Measurements from ENCODE around the gene KDM5C.

Gene KDM5C

DNA sequence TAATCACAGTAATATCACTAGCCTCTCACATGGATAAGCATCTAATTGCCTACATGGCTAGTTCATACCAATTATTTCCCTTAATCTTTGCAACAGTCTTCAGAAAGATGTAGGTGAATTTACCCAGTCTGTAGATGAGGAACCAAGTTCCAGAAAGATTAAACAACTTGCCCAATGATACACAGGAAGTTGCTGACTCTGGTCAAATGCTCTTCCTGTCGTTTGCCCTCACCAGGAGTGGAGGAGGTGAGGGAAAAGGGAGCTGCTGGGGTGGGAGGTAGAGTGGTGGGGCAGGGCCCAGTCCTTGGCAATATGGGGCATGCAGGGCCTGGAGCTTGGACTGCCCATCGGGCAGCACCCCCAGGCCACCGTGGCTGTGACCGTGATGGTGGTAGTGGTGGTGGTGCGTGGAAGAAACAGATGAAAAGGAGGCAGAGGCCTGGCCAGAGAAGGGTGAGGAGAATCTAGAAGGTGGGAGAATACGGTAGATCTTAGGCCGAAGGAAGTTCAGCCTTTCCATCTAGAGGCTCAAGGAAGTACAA, 2.3 kb upstream of the KDM5C start:
- Histone ChIP-seq H3K4me3 (ENCODE audit: low read depth, low read length) (no peak overlapping the region), H3K9ac (ENCODE audit: low read length) (no peak overlapping the region), H2AFZ (ENCODE audit: insufficient read depth, low read length, poor library complexity) (no peak overlapping the region), H3K36me3 (ENCODE audit: control insufficient read depth in 1 of 2, insufficient read depth in 2 of 2, low read length in 2 of 2) (peaks cover 0 to 5% of the 10 kb centered on the region in 2 experiments), H3K23ac (ENCODE audit: low read length) (no peak overlapping the region), H3K4me1 (ENCODE audit: control insufficient read depth in 1 of 2, insufficient read depth in 2 of 2, low read length in 2 of 2) (peaks cover 5 to 15% of the 10 kb centered on the region in 2 experiments), H3K27me3 (ENCODE audit: insufficient read depth, low read length) (no peaks in the 10 kb centered on the region), H3K9me3 (ENCODE audit: insufficient read depth, low read depth, low read length) (no peaks in the 10 kb centered on the region), H2BK12ac (ENCODE audit: low read length) (no peak overlapping the region), H3K79me2 (ENCODE audit: control insufficient read depth, insufficient read depth, low read length, poor library complexity) (peaks cover 24% of the 10 kb centered on the region), H4K8ac (ENCODE audit: low read depth, low read length) (no peak overlapping the region), H3K14ac (ENCODE audit: low read length) (no peak overlapping the region), H4K91ac (ENCODE audit: low read depth, low read length) (no peak overlapping the region), H3K4ac (ENCODE audit: low read depth, low read length) (no peak overlapping the region), H2BK5ac (ENCODE audit: low read depth, low read length, poor library complexity) (no peak overlapping the region), H2BK120ac (ENCODE audit: insufficient read depth, low read length, poor library complexity) (no peak overlapping the region), H3K27ac (ENCODE audit: low read depth, low read length) (no peak overlapping the region), H2AK5ac (ENCODE audit: low read length) (no peak overlapping the region), H3K79me1 (ENCODE audit: low read length) (peaks cover 11% of the 10 kb centered on the region), H3K4me2 (ENCODE audit: low read length) (no peak overlapping the region), H3K18ac (ENCODE audit: low read length) (no peak overlapping the region), H4K12ac (ENCODE audit: low read depth, low read length) (no peak overlapping the region)
- DNase-seq: no peak
- no CpG with 5 or more reads among the region's 7 CpGs for WGBS (ENCODE audit: extremely low coverage, insufficient coverage, insufficient read length)

- no peaks in the 10 kb centered on the region for H3K9me3 ChIP-seq (ENCODE audit: insufficient read depth, low read depth, low read length)
- peak overlapping the region; percentile 84 for H2BK120ac ChIP-seq (ENCODE audit: insufficient read depth, low read length, poor library complexity)
- peak overlapping the region; percentile 95 for H2BK5ac ChIP-seq (ENCODE audit: low read depth, low read length, poor library complexity)
- peak overlapping the region; percentile 86 for H3K18ac ChIP-seq (ENCODE audit: low read length)
- WGBS (ENCODE audit: extremely low coverage, insufficient coverage, insufficient read length): no CpG with 5 or more reads among the region's 40 CpGs
- peaks cover 7 to 17% of the 10 kb centered on the region in 2 experiments for H3K4me1 ChIP-seq (ENCODE audit: control insufficient read depth in 1 of 2, insufficient read depth in 2 of 2, low read length in 2 of 2)
- H3K14ac ChIP-seq (ENCODE audit: low read length): peak overlapping the region; percentile 94
- peak overlapping the region; percentile 97 for H3K4me3 ChIP-seq (ENCODE audit: low read depth, low read length)
- H3K27ac ChIP-seq (ENCODE audit: low read depth, low read length): peak overlapping the region; percentile 64
- H4K8ac ChIP-seq (ENCODE audit: low read depth, low read length): peak overlapping the region; percentile 88
- H3K36me3 ChIP-seq (ENCODE audit: control insufficient read depth in 1 of 2, insufficient read depth in 2 of 2, low read length in 2 of 2): peaks cover 7 to 24% of the 10 kb centered on the region in 2 experiments
- peak overlapping the region; percentile 99 for H3K4ac ChIP-seq (ENCODE audit: low read depth, low read length)
- peaks cover 24% of the 10 kb centered on the region for H3K79me2 ChIP-seq (ENCODE audit: control insufficient read depth, insufficient read depth, low read length, poor library complexity)
- H3K79me1 ChIP-seq (ENCODE audit: low read length): peaks cover 11% of the 10 kb centered on the region
- peak in 1 of 2 donors; percentile 40 for DNase-seq
- H2AFZ ChIP-seq (ENCODE audit: insufficient read depth, low read length, poor library complexity): peak overlapping the region; percentile 86
- H3K23ac ChIP-seq (ENCODE audit: low read length): no peak overlapping the region
- H3K9ac ChIP-seq (ENCODE audit: low read length): peak overlapping the region; percentile 98
- no peaks in the 10 kb centered on the region for H3K27me3 ChIP-seq (ENCODE audit: insufficient read depth, low read length)
- peak overlapping the region; percentile 97 for H4K91ac ChIP-seq (ENCODE audit: low read depth, low read length)
- peak overlapping the region; percentile 67 for H2AK5ac ChIP-seq (ENCODE audit: low read length)
- H3K4me2 ChIP-seq (ENCODE audit: low read length): peak overlapping the region; percentile 63
- H4K12ac ChIP-seq (ENCODE audit: low read depth, low read length): peak overlapping the region; percentile 94
- no peak overlapping the region for H2BK12ac ChIP-seq (ENCODE audit: low read length)
Measured at GRCh38 chrX:53223955-53224859, 800 bp downstream of the KDM5C start.

GRCh38 chrX:53223068-53223693, 1.8 kb downstream of the KDM5C start:
- Histone ChIP-seq H4K8ac (ENCODE audit: low read depth, low read length) (no peak overlapping the region), H2BK120ac (ENCODE audit: insufficient read depth, low read length, poor library complexity) (no peak overlapping the region), H3K23ac (ENCODE audit: low read length) (no peak overlapping the region), H3K79me2 (ENCODE audit: control insufficient read depth, insufficient read depth, low read length, poor library complexity) (peaks cover 24% of the 10 kb centered on the region), H2AK5ac (ENCODE audit: low read length) (no peak overlapping the region), H3K4me2 (ENCODE audit: low read length) (peak overlapping the region; percentile 63), H3K27ac (ENCODE audit: low read depth, low read length) (no peak overlapping the region), H3K4ac (ENCODE audit: low read depth, low read length) (peak overlapping the region; percentile 77), H3K4me1 (ENCODE audit: control insufficient read depth in 1 of 2, insufficient read depth in 2 of 2, low read length in 2 of 2) (peaks cover 7 to 17% of the 10 kb centered on the region in 2 experiments), H3K9me3 (ENCODE audit: insufficient read depth, low read depth, low read length) (no peaks in the 10 kb centered on the region), H3K79me1 (ENCODE audit: low read length) (peaks cover 11% of the 10 kb centered on the region), H3K9ac (ENCODE audit: low read length) (no peak overlapping the region), H2BK5ac (ENCODE audit: low read depth, low read length, poor library complexity) (no peak overlapping the region), H3K14ac (ENCODE audit: low read length) (no peak overlapping the region), H2BK12ac (ENCODE audit: low read length) (no peak overlapping the region), H3K4me3 (ENCODE audit: low read depth, low read length) (no peak overlapping the region), H4K91ac (ENCODE audit: low read depth, low read length) (no peak overlapping the region), H4K12ac (ENCODE audit: low read depth, low read length) (no peak overlapping the region), H3K18ac (ENCODE audit: low read length) (no peak overlapping the region), H3K36me3 (ENCODE audit: control insufficient read depth in 1 of 2, insufficient read depth in 2 of 2, low read length in 2 of 2) (peaks cover 12 to 32% of the 10 kb centered on the region in 2 experiments), H3K27me3 (ENCODE audit: insufficient read depth, low read length) (no peaks in the 10 kb centered on the region), H2AFZ (ENCODE audit: insufficient read depth, low read length, poor library complexity) (no peak overlapping the region)
- DNase-seq: no peak
- no CpG with 5 or more reads among the region's 2 CpGs for WGBS (ENCODE audit: extremely low coverage, insufficient coverage, insufficient read length)

GRCh38 chrX:53211391-53211978, 13.5 kb downstream of the KDM5C start:
- Histone ChIP-seq H3K23ac (ENCODE audit: low read length) (no peak overlapping the region), H3K9me3 (ENCODE audit: insufficient read depth, low read depth, low read length) (no peaks in the 10 kb centered on the region), H3K4me3 (ENCODE audit: low read depth, low read length) (no peak overlapping the region), H4K12ac (ENCODE audit: low read depth, low read length) (no peak overlapping the region), H3K9ac (ENCODE audit: low read length) (no peak overlapping the region), H3K4me2 (ENCODE audit: low read length) (no peak overlapping the region), H3K14ac (ENCODE audit: low read length) (no peak overlapping the region), H4K8ac (ENCODE audit: low read depth, low read length) (no peak overlapping the region), H3K79me2 (ENCODE audit: control insufficient read depth, insufficient read depth, low read length, poor library complexity) (no peaks in the 10 kb centered on the region), H2AK5ac (ENCODE audit: low read length) (no peak overlapping the region), H2BK120ac (ENCODE audit: insufficient read depth, low read length, poor library complexity) (no peak overlapping the region), H3K18ac (ENCODE audit: low read length) (no peak overlapping the region), H2BK12ac (ENCODE audit: low read length) (no peak overlapping the region), H3K79me1 (ENCODE audit: low read length) (no peaks in the 10 kb centered on the region), H4K91ac (ENCODE audit: low read depth, low read length) (no peak overlapping the region), H2BK5ac (ENCODE audit: low read depth, low read length, poor library complexity) (no peak overlapping the region), H3K4ac (ENCODE audit: low read depth, low read length) (no peak overlapping the region), H3K36me3 (ENCODE audit: control insufficient read depth in 1 of 2, insufficient read depth in 2 of 2, low read length in 2 of 2) (peaks cover 43 to 57% of the 10 kb centered on the region in 2 experiments), H2AFZ (ENCODE audit: insufficient read depth, low read length, poor library complexity) (no peak overlapping the region), H3K27me3 (ENCODE audit: insufficient read depth, low read length) (no peaks in the 10 kb centered on the region), H3K27ac (ENCODE audit: low read depth, low read length) (no peak overlapping the region), H3K4me1 (ENCODE audit: control insufficient read depth in 1 of 2, insufficient read depth in 2 of 2, low read length in 2 of 2) (no peaks in the 10 kb centered on the region)
- no peak for DNase-seq
- WGBS (ENCODE audit: extremely low coverage, insufficient coverage, insufficient read length): no CpG with 5 or more reads among the region's 9 CpGs

All from trophoblast cell (in vitro differentiated cells and primary cell).